ENCODE results near the gene STAT5A.

STAT5A gene

DNA sequence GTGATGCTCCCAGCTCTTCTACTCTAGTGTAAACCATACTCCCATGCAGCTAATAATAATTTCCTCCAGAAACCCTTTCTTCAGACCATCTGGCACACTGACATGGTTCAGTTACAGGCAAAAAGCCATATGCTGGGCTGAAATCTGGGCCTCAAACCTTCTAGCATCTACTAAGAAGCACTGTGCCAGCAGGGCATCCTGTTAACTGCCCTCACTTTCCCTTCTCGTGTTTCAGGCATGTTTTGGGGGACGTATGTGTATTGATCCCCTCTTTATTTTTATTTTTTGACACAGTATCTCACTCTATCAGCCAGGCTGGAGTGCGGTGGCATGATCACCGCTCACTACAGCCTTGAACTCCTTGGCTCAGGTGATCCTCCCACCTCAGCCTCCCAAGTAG lies 33.3 kb downstream of the STAT5A start:
- H3K4me3 ChIP-seq (ENCODE audit: low read depth, low read length) = no peak overlapping the region
- TF ChIP-seq CTCF (IDR thresholded peaks at IDR 0.05; ENCODE audit: low read depth, low read length) = no peak
- no peak for TF ChIP-seq POLR2A (IDR thresholded peaks at IDR 0.05; ENCODE audit: extremely low read depth, insufficient read length)
- DNase-seq (ENCODE audit: low read depth) = no peak

GRCh38 chr17:42322382-42323267 lies 34.3 kb downstream of the STAT5A start:
- H3K4me3 ChIP-seq (ENCODE audit: low read depth, low read length) = no peak overlapping the region
- peak; percentile 95 for DNase-seq (ENCODE audit: low read depth)
- TF ChIP-seq POLR2A (IDR thresholded peaks at IDR 0.05; ENCODE audit: extremely low read depth, insufficient read length) (no peak), MYC (IDR thresholded peaks at IDR 0.05; ENCODE audit: low read depth, low read length) (no peak), CTCF (IDR thresholded peaks at IDR 0.05; ENCODE audit: low read depth, low read length) (peak; percentile 96)
- TF ChIP-seq, protein P1, sequence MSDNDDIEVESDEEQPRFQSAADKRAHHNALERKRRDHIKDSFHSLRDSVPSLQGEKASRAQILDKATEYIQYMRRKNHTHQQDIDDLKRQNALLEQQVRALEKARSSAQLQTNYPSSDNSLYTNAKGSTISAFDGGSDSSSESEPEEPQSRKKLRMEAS (IDR thresholded peaks at IDR 0.05; ENCODE audit: low read depth, low read length) = no peak; the same call in 1 of the 2 replicates

- TF ChIP-seq MYC (IDR thresholded peaks at IDR 0.05; ENCODE audit: low read depth, low read length) (no peak), CTCF (IDR thresholded peaks at IDR 0.05; ENCODE audit: low read depth, low read length) (no peak), POLR2A (IDR thresholded peaks at IDR 0.05; ENCODE audit: extremely low read depth, insufficient read length) (no peak)
- TF ChIP-seq, protein P1 (IDR thresholded peaks at IDR 0.05; ENCODE audit: low read depth, low read length) = no peak
- no peak overlapping the region for H3K4me3 ChIP-seq (ENCODE audit: low read depth, low read length)
- DNase-seq (ENCODE audit: low read depth) = no peak
Observed at GRCh38 chr17:42323268-42323773, 35.0 kb downstream of the STAT5A start.

- TF ChIP-seq CTCF (IDR thresholded peaks at IDR 0.05; ENCODE audit: low read depth, low read length) (no peak), MYC (IDR thresholded peaks at IDR 0.05; ENCODE audit: low read depth, low read length) (no peak)
- TF ChIP-seq, protein P1 (IDR thresholded peaks at IDR 0.05; ENCODE audit: low read depth, low read length) = no peak
- no peak for DNase-seq (ENCODE audit: low read depth)
- H3K4me3 ChIP-seq (ENCODE audit: low read depth, low read length) = no peak overlapping the region
Observed at GRCh38 chr17:42325026-42325425, 36.7 kb downstream of the STAT5A start.

DNA sequence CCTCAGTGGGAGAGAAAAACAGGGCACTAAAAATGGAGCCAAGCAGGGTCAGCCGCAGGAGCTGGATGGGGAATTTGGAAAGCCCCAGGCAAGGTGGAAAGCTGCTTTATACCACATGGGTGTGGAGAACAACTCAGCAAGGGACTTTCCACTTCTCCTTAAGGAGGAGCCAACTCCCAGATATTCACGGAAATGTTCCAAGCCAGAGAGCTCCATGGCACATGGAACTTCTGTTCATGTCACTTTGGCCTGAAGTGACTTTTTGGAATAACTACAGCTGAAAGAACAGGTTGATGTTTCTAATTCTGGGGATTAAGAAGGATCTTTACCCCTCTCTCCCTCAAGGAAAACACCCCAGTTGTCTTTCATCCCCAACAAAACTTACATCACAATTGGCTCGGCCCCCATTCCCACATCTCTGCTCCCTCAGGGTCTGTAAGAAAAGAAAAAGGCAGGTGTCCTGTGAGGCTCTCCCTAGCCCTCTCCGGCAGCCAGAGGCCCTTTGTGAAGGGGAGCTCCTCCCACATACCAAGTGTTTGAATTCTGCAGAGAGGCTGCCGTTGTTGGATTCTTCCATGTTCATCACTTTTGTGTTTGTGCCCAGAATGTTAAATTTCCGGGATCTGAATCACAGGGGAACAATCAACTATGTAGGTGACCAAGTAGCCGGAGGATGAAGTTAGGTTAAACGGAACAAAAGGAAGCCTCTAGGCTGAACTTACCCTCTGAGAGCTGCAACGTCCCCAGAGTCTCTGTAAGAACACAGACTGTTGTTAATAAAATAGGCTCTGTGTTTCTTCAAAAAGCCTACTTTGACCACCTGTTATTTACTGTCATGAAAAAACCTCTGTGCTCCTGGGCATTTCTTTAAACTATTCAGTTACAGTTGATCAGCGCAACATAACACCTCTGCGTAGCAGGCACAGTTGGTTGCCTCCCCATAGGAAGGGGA lies 41.0 kb downstream of the STAT5A start:
- H3K4me3 ChIP-seq (ENCODE audit: low read depth, low read length) = no peak overlapping the region
- TF ChIP-seq POLR2A (IDR thresholded peaks at IDR 0.05; ENCODE audit: extremely low read depth, insufficient read length) (no peak), MYC (IDR thresholded peaks at IDR 0.05; ENCODE audit: low read depth, low read length) (no peak), CTCF (IDR thresholded peaks at IDR 0.05; ENCODE audit: low read depth, low read length) (no peak)
- TF ChIP-seq, protein P1 (IDR thresholded peaks at IDR 0.05; ENCODE audit: low read depth, low read length) = no peak
- no peak for DNase-seq (ENCODE audit: low read depth)

Measured in NB4 (cell line).